GM12873 (cell line): ENCODE data around the gene TTLL9.

Experiments used
- TF ChIP-seq, protein P1 (sequence below): IDR thresholded peaks from 2 replicates; pipeline ENCODE4 v1.5.1; 2012; ENCODE audit warnings: low read depth, mild to moderate bottlenecking, moderate library complexity, low read length, control low read depth; ENCODE audit not compliant: insufficient read depth; ENCODE audit errors: missing control alignments

Gene TTLL9

DNA sequence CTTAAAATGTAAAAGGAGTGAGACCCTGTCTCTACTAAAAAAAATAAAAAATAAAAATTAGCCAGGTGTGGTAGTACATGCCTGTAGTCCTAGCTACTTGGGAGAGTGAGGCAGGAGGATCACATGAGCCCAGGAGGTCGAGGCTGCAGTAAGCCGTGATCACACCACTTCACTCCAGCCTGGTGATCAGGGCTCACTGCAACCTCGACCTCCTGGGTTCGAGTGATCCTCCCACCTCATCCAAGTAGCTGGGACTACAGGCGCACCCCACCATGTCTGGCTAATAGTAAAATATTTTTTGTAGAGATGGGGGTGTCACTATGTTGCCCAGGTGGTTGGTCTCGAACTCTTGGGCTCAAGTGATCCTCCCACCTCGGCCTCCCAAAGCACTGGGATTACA lies 17.0 kb upstream of the TTLL9 start:
- TF ChIP-seq, protein P1, sequence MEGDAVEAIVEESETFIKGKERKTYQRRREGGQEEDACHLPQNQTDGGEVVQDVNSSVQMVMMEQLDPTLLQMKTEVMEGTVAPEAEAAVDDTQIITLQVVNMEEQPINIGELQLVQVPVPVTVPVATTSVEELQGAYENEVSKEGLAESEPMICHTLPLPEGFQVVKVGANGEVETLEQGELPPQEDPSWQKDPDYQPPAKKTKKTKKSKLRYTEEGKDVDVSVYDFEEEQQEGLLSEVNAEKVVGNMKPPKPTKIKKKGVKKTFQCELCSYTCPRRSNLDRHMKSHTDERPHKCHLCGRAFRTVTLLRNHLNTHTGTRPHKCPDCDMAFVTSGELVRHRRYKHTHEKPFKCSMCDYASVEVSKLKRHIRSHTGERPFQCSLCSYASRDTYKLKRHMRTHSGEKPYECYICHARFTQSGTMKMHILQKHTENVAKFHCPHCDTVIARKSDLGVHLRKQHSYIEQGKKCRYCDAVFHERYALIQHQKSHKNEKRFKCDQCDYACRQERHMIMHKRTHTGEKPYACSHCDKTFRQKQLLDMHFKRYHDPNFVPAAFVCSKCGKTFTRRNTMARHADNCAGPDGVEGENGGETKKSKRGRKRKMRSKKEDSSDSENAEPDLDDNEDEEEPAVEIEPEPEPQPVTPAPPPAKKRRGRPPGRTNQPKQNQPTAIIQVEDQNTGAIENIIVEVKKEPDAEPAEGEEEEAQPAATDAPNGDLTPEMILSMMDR, result no peak

DNA sequence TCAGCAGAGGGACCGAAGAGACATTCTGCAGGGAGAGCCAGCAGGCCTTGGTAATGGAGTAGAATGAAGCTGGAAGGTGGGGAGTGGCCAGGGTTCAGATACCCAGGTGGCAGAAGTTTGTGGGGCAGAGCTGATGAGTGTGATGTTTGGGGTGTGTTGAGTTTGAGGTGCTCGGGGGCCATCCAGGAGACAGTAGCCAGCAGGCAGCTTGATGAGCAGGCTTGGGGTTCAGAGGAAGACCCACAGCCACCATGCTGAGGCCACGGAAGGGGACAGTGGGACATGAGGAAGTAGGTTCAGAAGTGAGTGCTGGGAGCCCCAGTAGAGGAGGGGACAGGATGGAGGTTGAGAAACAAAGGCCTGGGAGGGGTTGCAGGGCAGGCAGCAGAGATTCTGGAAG lies 13.9 kb upstream of the TTLL9 start:
- TF ChIP-seq, protein P1, result no peak

DNA sequence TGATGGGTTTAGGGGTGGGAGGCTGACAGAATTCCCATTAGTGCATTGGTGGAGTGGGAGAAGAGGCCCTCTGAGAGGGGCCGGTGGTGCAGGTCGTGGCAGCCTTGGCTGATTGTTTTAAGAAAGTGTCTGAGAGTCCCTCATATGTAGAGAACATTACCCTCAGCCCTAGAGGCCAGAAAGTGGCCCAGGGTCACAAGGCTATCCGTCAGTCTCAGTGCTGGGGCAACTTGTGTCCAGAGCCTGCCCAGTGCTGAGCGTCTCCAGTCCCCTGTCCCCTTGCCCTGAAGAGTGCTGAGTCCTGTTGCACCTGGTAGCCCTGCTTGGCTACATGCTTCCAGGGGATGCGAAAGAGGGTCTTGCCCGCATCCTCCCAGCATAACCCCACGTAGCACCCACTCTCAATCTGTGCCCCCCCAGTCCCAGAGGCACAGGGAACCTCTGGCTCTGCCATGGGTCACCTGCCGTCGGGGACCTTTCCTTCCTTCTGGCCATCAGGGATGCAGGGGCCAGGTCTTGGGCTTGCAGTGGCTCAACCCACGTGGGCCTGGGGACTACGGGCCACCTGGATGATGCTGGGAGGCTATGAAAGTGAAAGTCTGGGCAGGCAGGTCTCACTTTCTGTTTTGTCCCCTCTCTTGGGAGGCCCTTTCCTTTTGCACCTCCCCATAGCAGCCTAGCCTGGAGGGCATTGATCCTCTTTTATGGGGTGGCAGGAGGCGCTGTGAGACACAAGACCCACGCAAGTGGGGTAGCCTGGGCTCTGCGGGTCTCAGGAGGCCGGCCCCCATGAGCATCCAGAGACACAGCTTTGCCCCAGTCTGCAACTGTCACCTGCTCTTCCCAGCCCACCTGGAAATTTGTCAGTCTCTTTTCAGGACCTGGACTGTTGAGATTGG lies 12.3 kb upstream of the TTLL9 start:
- TF ChIP-seq, protein P1, result peak; percentile 11

DNA sequence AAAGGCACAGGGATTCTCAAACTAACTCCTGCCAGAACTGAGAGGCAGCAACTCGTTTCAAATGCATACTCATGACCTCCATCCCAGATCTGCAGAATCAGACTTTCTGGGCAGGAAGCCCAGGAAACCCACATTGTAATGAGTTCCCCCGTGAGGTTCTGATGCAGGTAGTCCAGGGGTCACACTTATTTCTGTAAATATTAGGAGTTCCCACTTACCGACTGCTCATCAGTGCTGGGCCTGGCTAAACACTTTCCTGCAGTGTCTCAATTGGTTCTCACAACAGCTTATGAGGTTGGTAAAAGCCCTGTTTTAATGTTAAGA lies 11.7 kb upstream of the TTLL9 start:
- TF ChIP-seq, protein P1, result no peak

DNA sequence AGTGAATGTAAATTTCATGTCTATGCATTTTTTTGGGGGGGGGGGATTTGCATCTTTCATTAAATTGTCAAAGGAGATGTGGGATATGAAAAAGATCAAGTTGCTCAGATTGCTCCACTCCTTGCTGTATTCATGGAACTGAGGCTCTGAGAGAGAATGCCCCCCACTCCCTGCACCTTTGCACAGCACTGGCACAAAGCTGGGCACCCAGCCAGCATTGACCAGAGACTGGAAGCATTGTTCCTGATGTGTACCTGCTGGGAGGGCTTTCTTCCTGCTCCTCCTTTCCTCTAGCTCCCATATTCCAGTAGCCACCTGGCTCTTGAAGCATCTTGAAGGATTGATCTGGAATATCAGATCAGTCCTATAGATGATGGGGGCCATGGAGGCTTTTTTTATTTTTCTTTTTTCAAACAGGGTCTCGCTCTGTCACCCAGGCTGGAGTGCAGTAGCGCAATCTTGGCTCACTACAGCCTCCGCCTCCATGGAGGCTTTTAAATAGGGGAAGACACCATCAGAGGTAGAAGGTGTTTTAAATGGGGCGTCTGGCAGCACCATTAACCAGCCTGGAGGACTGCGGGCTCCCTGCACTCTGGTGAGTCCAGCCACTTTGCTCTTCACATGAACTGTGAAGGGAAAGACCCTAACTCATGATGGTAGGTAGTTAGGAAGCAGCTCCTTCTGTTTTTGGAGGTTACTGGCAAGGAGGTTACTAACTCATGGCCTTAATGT lies 11.0 kb upstream of the TTLL9 start:
- TF ChIP-seq, protein P1, result no peak

DNA sequence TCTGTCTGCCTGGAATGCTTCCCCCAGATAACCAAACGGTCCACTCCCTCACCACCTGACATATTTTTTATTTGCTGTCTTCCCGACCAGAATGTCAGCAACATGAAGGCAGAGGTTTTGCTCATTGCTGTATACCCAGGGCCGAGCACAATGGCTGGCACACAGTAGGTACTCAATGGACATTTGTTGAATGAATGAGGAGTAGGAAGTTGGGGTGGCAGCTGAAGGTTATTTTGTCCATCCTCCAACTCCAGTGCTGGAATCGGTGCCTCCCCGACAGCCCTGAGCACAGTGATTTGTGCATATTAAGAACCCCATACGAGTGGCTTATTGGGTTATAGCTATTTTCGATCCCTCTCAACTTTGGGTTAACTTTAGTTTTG lies 10.4 kb upstream of the TTLL9 start:
- TF ChIP-seq, protein P1, result no peak

DNA sequence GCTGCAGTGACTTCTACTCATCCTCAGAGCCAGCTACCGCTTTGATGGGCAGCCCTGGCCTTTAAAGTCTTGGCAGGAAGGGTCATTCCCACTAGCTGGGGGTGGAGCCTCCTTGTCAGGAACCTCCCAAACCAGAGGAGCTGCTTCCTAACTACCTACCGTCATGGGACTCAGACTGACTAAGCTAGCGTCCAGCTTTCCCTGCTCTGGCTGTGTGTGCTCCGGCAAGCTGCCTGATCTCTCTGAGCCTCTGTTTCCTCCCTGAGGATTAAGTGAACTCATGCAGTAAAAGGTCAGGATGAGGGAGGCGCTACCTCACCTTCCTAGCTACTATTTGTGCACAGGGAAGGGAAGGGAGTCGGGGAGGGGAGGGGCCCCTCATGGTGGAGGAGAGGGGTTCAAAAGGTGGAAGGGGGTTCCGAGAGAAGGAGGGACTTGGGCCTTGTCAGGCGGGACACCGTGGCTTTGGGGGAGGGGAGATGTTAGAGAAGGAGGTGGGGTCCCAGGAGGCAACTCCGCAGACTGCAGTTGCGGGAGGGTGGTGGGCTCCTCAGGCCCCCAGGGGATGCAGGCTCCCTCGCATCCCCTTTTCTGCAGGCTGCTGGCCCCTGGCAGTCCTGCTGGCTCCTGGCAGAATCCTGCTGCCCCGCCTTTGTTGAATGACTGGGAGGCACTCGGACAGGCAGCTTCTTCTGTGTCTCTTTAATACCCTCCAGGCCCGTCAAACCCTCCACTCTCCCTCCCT lies 9.9 kb upstream of the TTLL9 start:
- TF ChIP-seq, protein P1, result no peak
